Keratinocyte (primary cell): ENCODE data around the gene ZCCHC24. TPM values are rescaled to one million over a fixed set of nuclear protein-coding genes. Genes with fewer than 3 reads are reported as not detected.

Experiments
- DNase-seq: peaks from one replicate; pipeline ENCODE4 v3.0.0-alpha.2; 2011; ENCODE audit warnings: low read depth, missing footprints, low spot score
- FAIRE-seq: peaks from 2 replicates; lab custom pipeline; 2011; peaks lifted over from hg19 to GRCh38; lab: Jason Lieb, UNC
- H2AFZ ChIP-seq: 2 replicates; pipeline ENCODE4 v1.6.0; 2012; ENCODE audit warnings: low read length, control low read depth, inconsistent platforms; ENCODE audit not compliant: control insufficient read depth
- H3K27ac ChIP-seq: 2 replicates; pipeline ENCODE4 v1.5.1; 2011; ENCODE audit warnings: low read length; ENCODE audit not compliant: control insufficient read depth, insufficient read depth
- H3K27me3 ChIP-seq: 3 replicates; pipeline ENCODE4 v1.6.0; 2011; ENCODE audit warnings: low read length; ENCODE audit not compliant: control insufficient read depth, insufficient read depth; ENCODE audit errors: extremely low read depth
- H3K36me3 ChIP-seq, 2 experiments: 2 replicates in 1 of 2; 3 replicates in 1 of 2; pipeline ENCODE4 v1.5.1; 2011; ENCODE audit warnings: low read length in 2 of 2, mild to moderate bottlenecking in 1 of 2; ENCODE audit not compliant: control insufficient read depth in 2 of 2, insufficient read depth in 2 of 2; ENCODE audit errors: extremely low read depth in 1 of 2
- H3K4me1 ChIP-seq: 3 replicates; pipeline ENCODE4 v1.5.1; 2011; ENCODE audit warnings: low read length; ENCODE audit not compliant: control insufficient read depth, insufficient read depth; ENCODE audit errors: extremely low read depth
- H3K4me2 ChIP-seq: 3 replicates; pipeline ENCODE4 v1.6.0; 2011; ENCODE audit warnings: low read depth, low read length; ENCODE audit not compliant: control insufficient read depth, insufficient read depth; ENCODE audit errors: extremely low read depth
- H3K4me3 ChIP-seq, 3 experiments: fragments of 200-600 bp in 1 of 3; sonication (generic) in 1 of 3; 2 replicates in 2 of 3; 3 replicates in 1 of 3; pipeline ENCODE4 v1.5.1; 2011 to 2016; ENCODE audit warnings: low read length in 3 of 3, mild to moderate bottlenecking in 3 of 3, control low read depth in 2 of 3, inconsistent platforms in 1 of 3, low read depth in 1 of 3, mixed read lengths in 1 of 3, mixed run types in 1 of 3, moderate library complexity in 1 of 3; ENCODE audit not compliant: control insufficient read depth in 2 of 3, insufficient read depth in 2 of 3; ENCODE audit errors: extremely low read depth in 1 of 3
- H3K79me2 ChIP-seq: 2 replicates; pipeline ENCODE4 v1.6.0; 2012; ENCODE audit warnings: low read length; ENCODE audit not compliant: control insufficient read depth, insufficient read depth
- H3K9ac ChIP-seq: 3 replicates; pipeline ENCODE4 v1.6.0; 2011; ENCODE audit warnings: low read length; ENCODE audit not compliant: control insufficient read depth, insufficient read depth; ENCODE audit errors: extremely low read depth
- H3K9me1 ChIP-seq: 3 replicates; pipeline ENCODE4 v1.6.0; 2011; ENCODE audit warnings: low read length; ENCODE audit not compliant: control insufficient read depth, insufficient read depth; ENCODE audit errors: extremely low read depth
- H3K9me3 ChIP-seq: 2 replicates; pipeline ENCODE4 v1.5.1; 2012; ENCODE audit warnings: low read depth, low read length; ENCODE audit not compliant: control insufficient read depth
- H4K20me1 ChIP-seq: 3 replicates; pipeline ENCODE4 v1.6.0; 2011; ENCODE audit warnings: low read length; ENCODE audit not compliant: control insufficient read depth, insufficient read depth; ENCODE audit errors: extremely low read depth
- EZH2 ChIP-seq: IDR thresholded peaks from one replicate; pipeline ENCODE4 v1.6.1; 2012; ENCODE audit warnings: inconsistent platforms, mild to moderate bottlenecking, low read length, moderate library complexity
- dilution Hi-C: fragments of 300-500 bp; cut with MboI; formaldehyde crosslinking; loops from one replicate; pipeline ENCODE4 v1.7.0; 2020; ENCODE audit warnings: low sequenced_read_pairs; ENCODE audit not compliant: extremely low pct_ligation_motif_present
- polyA plus RNA-seq, 5 experiments: library from polyadenylated mRNA; depleted of rRNA in 3 of 5; stranded (reverse) in 3 of 5; stranded (forward) in 1 of 5; unstranded in 1 of 5; fragments of >200 nt; gene quantifications; 1 replicate in 1 of 5; 2 replicates in 3 of 5; 3 replicates in 1 of 5; pipeline versions ENCODE4 v1.2.1 to v1.2.3, GENCODE V29; 2011 to 2012; ENCODE audit warnings: missing spikeins in 2 of 5, low read depth in 1 of 5, low replicate concordance in 1 of 5
- TF ChIP-seq, protein P1 (sequence below), 3 experiments: IDR thresholded peaks in 1 of 3; conservative IDR thresholded peaks in 1 of 3; optimal IDR thresholded peaks in 1 of 3; 2 replicates in 2 of 3; 3 replicates in 1 of 3; pipeline versions ENCODE3 to v1.5.1; 2011; ENCODE audit warnings: low read length in 3 of 3, mild to moderate bottlenecking in 3 of 3, moderate library complexity in 2 of 3, control low read depth in 1 of 3, inconsistent platforms in 1 of 3; ENCODE audit not compliant: insufficient read depth in 2 of 3; ENCODE audit errors: extremely low read depth in 1 of 3

ZCCHC24 gene
- polyA plus RNA-seq, 1 donor (not counting 4 experiments of a cell fraction or from before 2014, with no cell fraction given): 0.96 TPM

- Histone ChIP-seq H3K27ac (no peak overlapping the region), H2AFZ (no peak overlapping the region), H4K20me1 (no peaks in the 10 kb centered on the region), H3K79me2 (no peaks in the 10 kb centered on the region), H3K9me3 (no peaks in the 10 kb centered on the region), H3K27me3 (no peaks in the 10 kb centered on the region), H3K9ac (no peak overlapping the region), H3K4me1 (no peaks in the 10 kb centered on the region), H3K9me1 (no peaks in the 10 kb centered on the region), H3K4me3 (no peak overlapping the region), H3K36me3 (no peaks in the 10 kb centered on the region), H3K4me2 (no peak overlapping the region)
- DNase-seq (no peak), FAIRE-seq (no peak)
- TF ChIP-seq, protein P1, sequence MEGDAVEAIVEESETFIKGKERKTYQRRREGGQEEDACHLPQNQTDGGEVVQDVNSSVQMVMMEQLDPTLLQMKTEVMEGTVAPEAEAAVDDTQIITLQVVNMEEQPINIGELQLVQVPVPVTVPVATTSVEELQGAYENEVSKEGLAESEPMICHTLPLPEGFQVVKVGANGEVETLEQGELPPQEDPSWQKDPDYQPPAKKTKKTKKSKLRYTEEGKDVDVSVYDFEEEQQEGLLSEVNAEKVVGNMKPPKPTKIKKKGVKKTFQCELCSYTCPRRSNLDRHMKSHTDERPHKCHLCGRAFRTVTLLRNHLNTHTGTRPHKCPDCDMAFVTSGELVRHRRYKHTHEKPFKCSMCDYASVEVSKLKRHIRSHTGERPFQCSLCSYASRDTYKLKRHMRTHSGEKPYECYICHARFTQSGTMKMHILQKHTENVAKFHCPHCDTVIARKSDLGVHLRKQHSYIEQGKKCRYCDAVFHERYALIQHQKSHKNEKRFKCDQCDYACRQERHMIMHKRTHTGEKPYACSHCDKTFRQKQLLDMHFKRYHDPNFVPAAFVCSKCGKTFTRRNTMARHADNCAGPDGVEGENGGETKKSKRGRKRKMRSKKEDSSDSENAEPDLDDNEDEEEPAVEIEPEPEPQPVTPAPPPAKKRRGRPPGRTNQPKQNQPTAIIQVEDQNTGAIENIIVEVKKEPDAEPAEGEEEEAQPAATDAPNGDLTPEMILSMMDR (optimal IDR thresholded peaks at IDR 0.05 in 1 of 3, IDR thresholded peaks at IDR 0.05 in 1 of 3, conservative IDR thresholded peaks at IDR 0.05 in 1 of 3; ENCODE audit: extremely low read depth in 1 of 3, insufficient read depth in 2 of 3, low read length in 3 of 3): no peak
- no peak for TF ChIP-seq EZH2
- dilution Hi-C loops: no loop called here
These were observed 21.0 kb downstream of the ZCCHC24 start for GRCh38 chr10:79424221-79425073.

- Histone ChIP-seq H3K27me3 (no peaks in the 10 kb centered on the region), H4K20me1 (no peaks in the 10 kb centered on the region), H3K9ac (no peak overlapping the region), H3K4me1 (no peaks in the 10 kb centered on the region), H3K9me1 (no peaks in the 10 kb centered on the region), H3K36me3 (no peaks in the 10 kb centered on the region), H3K27ac (no peak overlapping the region), H3K4me2 (no peak overlapping the region), H3K79me2 (no peaks in the 10 kb centered on the region), H2AFZ (no peak overlapping the region), H3K9me3 (no peaks in the 10 kb centered on the region), H3K4me3 (no peak overlapping the region)
- dilution Hi-C loops: no loop called here
- TF ChIP-seq, protein P1 (optimal IDR thresholded peaks at IDR 0.05 in 1 of 3, IDR thresholded peaks at IDR 0.05 in 1 of 3, conservative IDR thresholded peaks at IDR 0.05 in 1 of 3; ENCODE audit: extremely low read depth in 1 of 3, insufficient read depth in 2 of 3, low read length in 3 of 3): no peak
- no peak for TF ChIP-seq EZH2
- FAIRE-seq (no peak), DNase-seq (no peak)
These were observed 23.1 kb downstream of the ZCCHC24 start for GRCh38 chr10:79422178-79422892.
